ENCODE data around the gene AMY1C. TPM values are rescaled to one million over a fixed set of nuclear protein-coding genes. Genes with fewer than 3 reads are reported as not detected.
"Not testable (repeated sequence)": the region's sequence is repeated elsewhere in the genome, so short reads cannot be mapped to it uniquely, and the experiment has no call there.

AMY1C gene
- total and polyA plus RNA-seq, 2 donors from 2014 or later, result not detected

GRCh38 chr1:103738031-103738430, 11.7 kb upstream of the AMY1C start:
- FAIRE-seq; H3K4me3 ChIP-seq (ENCODE audit: low read length in 3 of 3); H3K4me1 ChIP-seq (ENCODE audit: control insufficient read depth in 2 of 3, insufficient read depth in 2 of 3, low read depth in 1 of 3, low read length in 3 of 3); H3K9ac ChIP-seq (ENCODE audit: low read length in 3 of 3); H3K9me3 ChIP-seq (ENCODE audit: control insufficient read depth in 2 of 3, insufficient read depth in 1 of 3, low read length in 3 of 3); H3K36me3 ChIP-seq (ENCODE audit: control insufficient read depth in 2 of 3, insufficient read depth in 3 of 3, low read length in 3 of 3); H3K27me3 ChIP-seq (ENCODE audit: control insufficient read depth, insufficient read depth, low read length); H3K27ac ChIP-seq (ENCODE audit: low read depth in 2 of 2, low read length in 2 of 2); intact Hi-C loops (cut with DNase I); DNase-seq: not testable (repeated sequence)

GRCh38 chr1:103744449-103744848, 5.2 kb upstream of the AMY1C start:
- FAIRE-seq; H3K9me3 ChIP-seq (ENCODE audit: control insufficient read depth in 2 of 3, insufficient read depth in 1 of 3, low read length in 3 of 3); H3K27ac ChIP-seq (ENCODE audit: low read depth in 2 of 2, low read length in 2 of 2); H3K4me1 ChIP-seq (ENCODE audit: control insufficient read depth in 2 of 3, insufficient read depth in 2 of 3, low read depth in 1 of 3, low read length in 3 of 3); H3K4me3 ChIP-seq (ENCODE audit: low read length in 3 of 3); H3K9ac ChIP-seq (ENCODE audit: low read length in 3 of 3); DNase-seq; intact Hi-C loops (cut with DNase I); H3K27me3 ChIP-seq (ENCODE audit: control insufficient read depth, insufficient read depth, low read length); H3K36me3 ChIP-seq (ENCODE audit: control insufficient read depth in 2 of 3, insufficient read depth in 3 of 3, low read length in 3 of 3): not testable (repeated sequence)

- DNase-seq; H3K9me3 ChIP-seq (ENCODE audit: control insufficient read depth in 2 of 3, insufficient read depth in 1 of 3, low read length in 3 of 3); H3K36me3 ChIP-seq (ENCODE audit: control insufficient read depth in 2 of 3, insufficient read depth in 3 of 3, low read length in 3 of 3); H3K4me3 ChIP-seq (ENCODE audit: low read length in 3 of 3); intact Hi-C loops (cut with DNase I); H3K9ac ChIP-seq (ENCODE audit: low read length in 3 of 3); H3K27ac ChIP-seq (ENCODE audit: low read depth in 2 of 2, low read length in 2 of 2); H3K4me1 ChIP-seq (ENCODE audit: control insufficient read depth in 2 of 3, insufficient read depth in 2 of 3, low read depth in 1 of 3, low read length in 3 of 3); H3K27me3 ChIP-seq (ENCODE audit: control insufficient read depth, insufficient read depth, low read length); FAIRE-seq: not testable (repeated sequence)
Measured at GRCh38 chr1:103745040-103745439, 4.7 kb upstream of the AMY1C start.

GRCh38 chr1:103748273-103748672, 1.4 kb upstream of the AMY1C start:
- FAIRE-seq; H3K27me3 ChIP-seq (ENCODE audit: control insufficient read depth, insufficient read depth, low read length); DNase-seq; H3K4me1 ChIP-seq (ENCODE audit: control insufficient read depth in 2 of 3, insufficient read depth in 2 of 3, low read depth in 1 of 3, low read length in 3 of 3); H3K4me3 ChIP-seq (ENCODE audit: low read length in 3 of 3); intact Hi-C loops (cut with DNase I); H3K27ac ChIP-seq (ENCODE audit: low read depth in 2 of 2, low read length in 2 of 2); H3K36me3 ChIP-seq (ENCODE audit: control insufficient read depth in 2 of 3, insufficient read depth in 3 of 3, low read length in 3 of 3); H3K9ac ChIP-seq (ENCODE audit: low read length in 3 of 3); H3K9me3 ChIP-seq (ENCODE audit: control insufficient read depth in 2 of 3, insufficient read depth in 1 of 3, low read length in 3 of 3): not testable (repeated sequence)

- TF ChIP-seq CTCF (IDR thresholded peaks at IDR 0.05; ENCODE audit: borderline replicate concordance, extremely low read depth, insufficient read depth), result no peak
- Histone ChIP-seq H3K9ac (ENCODE audit: low read length in 3 of 3) (no peak overlapping the region), H3K36me3 (ENCODE audit: control insufficient read depth in 2 of 3, insufficient read depth in 3 of 3, low read length in 3 of 3) (no peaks in the 10 kb centered on the region), H3K27ac (ENCODE audit: low read depth in 2 of 2, low read length in 2 of 2) (no peak overlapping the region), H3K9me3 (ENCODE audit: control insufficient read depth in 2 of 3, insufficient read depth in 1 of 3, low read length in 3 of 3) (peaks cover 0 to 5% (median 0%) of the 10 kb centered on the region in 3 donors), H3K4me1 (ENCODE audit: control insufficient read depth in 2 of 3, insufficient read depth in 2 of 3, low read depth in 1 of 3, low read length in 3 of 3) (no peaks in the 10 kb centered on the region), H3K27me3 (ENCODE audit: control insufficient read depth, insufficient read depth, low read length) (no peaks in the 10 kb centered on the region), H3K4me3 (ENCODE audit: low read length in 3 of 3) (no peak overlapping the region)
- FAIRE-seq, result no peak
- intact Hi-C loops (cut with DNase I), result no loop called here
- DNase-seq, result no peak
Measured at GRCh38 chr1:103761896-103762295, 12.2 kb downstream of the AMY1C start.

Data from kidney (tissue), 14 donors.